Heart left ventricle (tissue), 16 donors: Measurements from ENCODE around the gene RINT1. TPM values are rescaled to one million over a fixed set of nuclear protein-coding genes. Genes with fewer than 3 reads are reported as not detected.

ENCODE experiments used
- ATAC-seq, 4 donors: fragments of 200-7000 bp; cut with Tn5 transposase; one replicate each; pipeline ENCODE4 v1.9.1; 2020 to 2022; ENCODE audit warnings: moderate library complexity in 4 of 4, mild to moderate bottlenecking in 3 of 4, moderate number of reproducible peaks in 1 of 4
- DNase-seq, 5 donors: peaks; one replicate each; pipeline ENCODE4 v3.0.0-alpha.2; 2020
- H3K27ac ChIP-seq, 12 donors: fragments of 200-600 bp; sonication (generic) in 4 of 12; one replicate each; pipeline versions ENCODE4 v1.5.0 to v1.8.0; 2016 to 2022; ENCODE audit warnings: mild to moderate bottlenecking in 2 of 12
- H3K27me3 ChIP-seq, 9 donors: fragments of 200-600 bp; sonication (generic) in 2 of 9; one replicate each; pipeline versions ENCODE4 v1.5.1 to v1.8.0; 2016 to 2022; ENCODE audit warnings: mild to moderate bottlenecking in 3 of 9
- H3K36me3 ChIP-seq, 9 donors: fragments of 200-600 bp; sonication (generic) in 2 of 9; one replicate each; pipeline versions ENCODE4 v1.5.0 to v1.8.0; 2018 to 2022; ENCODE audit warnings: mild to moderate bottlenecking in 2 of 9
- H3K4me1 ChIP-seq, 12 donors: fragments of 200-600 bp; sonication (generic) in 4 of 12; one replicate each; pipeline versions ENCODE4 v1.5.0 to v1.8.0; 2016 to 2022; ENCODE audit warnings: mild to moderate bottlenecking in 3 of 12
- H3K4me3 ChIP-seq, 12 donors: fragments of 200-600 bp; sonication (generic) in 4 of 12; one replicate each; pipeline versions ENCODE4 v1.5.0 to v1.8.0; 2017 to 2022; ENCODE audit warnings: mild to moderate bottlenecking in 9 of 12, moderate library complexity in 4 of 12
- H3K9me3 ChIP-seq, 12 donors: fragments of 200-600 bp; sonication (generic) in 4 of 12; one replicate each; pipeline versions ENCODE4 v1.5.0 to v1.8.0; 2016 to 2022; ENCODE audit warnings: mild to moderate bottlenecking in 1 of 12
- CTCF ChIP-seq, 12 donors: fragments of 200-600 bp; sonication (generic) in 4 of 12; IDR thresholded peaks; one replicate each; pipeline versions ENCODE4 v1.5.0 to v1.8.0; 2018 to 2022; ENCODE audit warnings: antibody characterized with exemption in 12 of 12, mild to moderate bottlenecking in 5 of 12
- POLR2A ChIP-seq, 2 donors: fragments of 450-650 bp; IDR thresholded peaks; one replicate each; pipeline ENCODE4 v1.6.1; 2017; ENCODE audit warnings: antibody characterized with exemption in 2 of 2, mild to moderate bottlenecking in 2 of 2, moderate library complexity in 2 of 2
- WGBS, 4 donors: extraction: QIAGEN DNeasy Blood & Tissue Kit in 2 of 4; methylation state at CpG; one replicate each; pipeline versions ENCODE4 v1.1.5 to v1.1.7; 2013 to 2018; 5-methylcytosine and 5-hydroxymethylcytosine counted together
- intact Hi-C, 10 donors: fragments of 100-400 bp; cut with DNase I; formaldehyde crosslinking; loops; one replicate each; pipeline versions ENCODE4 v1.11.1 to v1.14.2; 2022
- long read RNA-seq, 3 donors: library from polyadenylated mRNA; unstranded; transcript quantifications; one replicate each; pipeline ENCODE4 v2.0.0, GENCODE V29; 2020 to 2021
- polyA plus RNA-seq, 2 donors: library from polyadenylated mRNA; stranded (reverse); fragments of 200-250 nt; gene quantifications; one replicate each; pipeline ENCODE4 v1.2.3, GENCODE V29; 2013
- total RNA-seq, 9 donors: library from RNA; depleted of rRNA in 2 of 9; stranded (reverse); fragments of >200 nt in 2 of 9; fragmentation: NEBNext Ultra II Directional in 3 of 9; extraction: Animal tissue kit (Norgen Biotek cat#: 25700) in 3 of 9; gene quantifications; one replicate each; pipeline versions ENCODE4 v1.1.0 to v1.2.4, GENCODE V29; 2016 to 2023
- donor health status: ischemic (EF 13 %, LVEDD 7.1; RV severe dilation, severe dysfunction).
- donor health status: healthy with polysubstance abuse.
- donor health status: DM: no; HTN: yes; CAD: no.
- donor health status: DM: no; HTN: no; CAD: no.
- donor health status: ischemic (EF 25% LVEDD 6.9; RV normal size, moderate dysfunction).
- donor health status: ischemic (EF 25% LVEDD 5.7; RV mildly dilated, moderate dysfunction).
- donor health status: healthy.
- donor health status: DM: yes; HTN: yes; CAD: no.
- donor health status: ischemic (EF 35%, LVEDD 5.7; RV mildly dilated, moderate dysfunction).
- donor health status: nonischemic (EF 11% LVEDD 7.7; RV severe dilation, severe dysfunction).
- donor health status: DM: yes; HTN: yes; CAD: no.
- donor health status: PGD.
- donor health status: ischemic (EF 29% LVEDD 5.4; RV normal size, mild dysfunction).
- donor health status: nonischemic (EF 23%, LVEDD 6.1; RV moderate dilation, normal function).

The RINT1 gene
- total RNA-seq = 10 to 100 TPM in 8 of 9 donors, 1 to 10 TPM in 1; 9.2 to 14.7 (median 13.3) TPM
- polyA plus RNA-seq = 10 to 100 TPM; 11.0 to 16.0 TPM
- long read RNA-seq, donor 1, transcript RINT1-201 (15 exons, 2,976 nt) = major isoform, 25 of 26 reads
- long read RNA-seq, donor 1, partial matches to known transcripts = 0 of 26 reads
- long read RNA-seq, donor 1, other reads (novel, unspliced or antisense) = 1 of 26 reads
- long read RNA-seq, donor 2, transcript RINT1-201 (15 exons, 2,976 nt) = major isoform, 52 of 68 reads
- long read RNA-seq, donor 2, partial matches to known transcripts = 3 of 68 reads
- long read RNA-seq, donor 2, other reads (novel, unspliced or antisense) = 13 of 68 reads
- long read RNA-seq, donor 3, transcript RINT1-201 (15 exons, 2,976 nt) = major isoform, 26 of 32 reads
- long read RNA-seq, donor 3, partial matches to known transcripts = 4 of 32 reads
- long read RNA-seq, donor 3, other reads (novel, unspliced or antisense) = 2 of 32 reads

GRCh38 chr7:105531792-105532671 is at the start of gene RINT1:
TSS of gene RINT1 (plus strand) at chr7:105532201. CDS start at chr7:105532316, 115 bp downstream.
- peak within 1 kb of the TSS; percentile 2 to 94 (median 86) for H3K27ac ChIP-seq
- peaks cover 0 to 27% (median 18%) of the 10 kb centered on the region in 12 donors for H3K4me1 ChIP-seq
- DNase-seq (peak; percentile 90 to 95 (median 91)), ATAC-seq (peak; percentile 99 to 100 (median 100))
- H3K36me3 ChIP-seq = peaks cover 0 to 34% (median 22%) of the 10 kb centered on the region in 9 donors
- H3K27me3 ChIP-seq = no peaks in the 10 kb centered on the region
- intact Hi-C loops = loop anchor here in 1 of 10 donors (1.0 kb wide), 1 partner anchor 10 kb away; the partner anchor contains the start of gene PUS7
- TF ChIP-seq CTCF (IDR thresholded peaks at IDR 0.05) = peak; percentile 59 to 94 (median 76)
- TF ChIP-seq POLR2A (IDR thresholded peaks at IDR 0.05) = peak in 1 of 2 donors; percentile 69
- H3K4me3 ChIP-seq = peak within 1 kb of the TSS; percentile 57 to 99 (median 90)
- WGBS, 4 donors = 2 to 4% (median 3%) methylated on average over 24 to 42 of the region's 42 CpGs
- H3K9me3 ChIP-seq = no peaks in the 10 kb centered on the region

GRCh38 chr7:105487579-105488571 is 44.1 kb upstream of the RINT1 start:
- DNase-seq (peak in 1 of 5 donors; percentile 11), ATAC-seq (peak in 3 of 4 donors; percentile 71 to 87 (median 87))
- intact Hi-C loops = loop anchor here in 5 of 10 donors (2.0 to 10.0 kb wide), 6 partner anchors 86 to 565 kb away; no protein-coding TSS in a partner anchor
- peaks cover 0 to 19% (median 12%) of the 10 kb centered on the region in 9 donors for H3K36me3 ChIP-seq
- H3K4me1 ChIP-seq = peaks cover 0 to 12% (median 4%) of the 10 kb centered on the region in 12 donors
- 44 to 58% (median 56%) methylated on average over 6 of the region's 6 CpGs for WGBS, 4 donors
- H3K27ac ChIP-seq = peak overlapping the region in 8 of 12 donors; percentile 2 to 29 (median 18)
- TF ChIP-seq POLR2A (IDR thresholded peaks at IDR 0.05) = peak in 1 of 2 donors; percentile 10
- peak; percentile 12 to 58 (median 40) for TF ChIP-seq CTCF (IDR thresholded peaks at IDR 0.05)
- H3K9me3 ChIP-seq = no peaks in the 10 kb centered on the region
- H3K27me3 ChIP-seq = no peaks in the 10 kb centered on the region
- no peak overlapping the region for H3K4me3 ChIP-seq

- Histone ChIP-seq H3K4me3 (no peak overlapping the region), H3K27ac (no peak overlapping the region), H3K4me1 (peaks cover 0 to 12% (median 4%) of the 10 kb centered on the region in 12 donors), H3K9me3 (no peaks in the 10 kb centered on the region), H3K36me3 (peaks cover 0 to 19% (median 12%) of the 10 kb centered on the region in 9 donors), H3K27me3 (no peaks in the 10 kb centered on the region)
- intact Hi-C loops = loop anchor here in 5 of 10 donors (2.0 to 10.0 kb wide), 6 partner anchors 87 to 567 kb away; no protein-coding TSS in a partner anchor
- no peak for DNase-seq
- ATAC-seq = no peak
- TF ChIP-seq POLR2A (IDR thresholded peaks at IDR 0.05) (no peak), CTCF (IDR thresholded peaks at IDR 0.05) (no peak)
- 95 to 97% (median 96%) methylated on average over 3 of the region's 3 CpGs for WGBS, 4 donors
Measured at GRCh38 chr7:105489409-105489808, 42.6 kb upstream of the RINT1 start.
